SJCRH30 (cell line): ENCODE results near the gene ZNF354B. TPM values are rescaled to one million over a fixed set of nuclear protein-coding genes. Genes with fewer than 3 reads are reported as not detected.
A peak's percentile ranks its signal among the peaks of the same experiment; 100 is the strongest.
"Not testable (repeated sequence)": the region's sequence is repeated elsewhere in the genome, so short reads cannot be mapped to it uniquely, and the experiment has no call there.

ENCODE experiments used
- DNase-seq, 2 experiments: peaks; one replicate each; pipeline ENCODE4 v3.0.0-alpha.2; 2015 to 2020
- H3K27ac ChIP-seq: fragments of 250-450 bp; sonication (Bioruptor Pico); 2 replicates; pipeline ENCODE4 v1.5.1; 2020; ENCODE audit warnings: mild to moderate bottlenecking, moderate library complexity
- H3K27me3 ChIP-seq: fragments of 250-450 bp; sonication (Bioruptor Pico); 2 replicates; pipeline ENCODE4 v1.5.1; 2020; ENCODE audit warnings: mild to moderate bottlenecking, moderate library complexity
- H3K36me3 ChIP-seq: fragments of 250-450 bp; sonication (Bioruptor Pico); 2 replicates; pipeline ENCODE4 v1.5.1; 2020; ENCODE audit warnings: mild to moderate bottlenecking, moderate library complexity
- H3K4me1 ChIP-seq: fragments of 250-450 bp; sonication (Bioruptor Pico); 2 replicates; pipeline ENCODE4 v1.5.1; 2020; ENCODE audit warnings: mild to moderate bottlenecking, moderate library complexity
- H3K4me3 ChIP-seq: fragments of 250-450 bp; sonication (Bioruptor Pico); 2 replicates; pipeline ENCODE4 v1.5.1; 2020; ENCODE audit warnings: mild to moderate bottlenecking, moderate library complexity
- H3K9me3 ChIP-seq: fragments of 250-450 bp; sonication (Bioruptor Pico); replicated peaks from 2 replicates; pipeline ENCODE4 v1.5.1; 2020; ENCODE audit warnings: mild to moderate bottlenecking, moderate library complexity
- total RNA-seq: library from RNA; depleted of rRNA; stranded (reverse); fragments of >200 nt; shearing (Covaris generic); gene quantifications from 2 replicates; pipeline ENCODE4 v1.2.3, GENCODE V29; 2014; rRNA removed

ZNF354B gene
- total RNA-seq, result 14.0 and 16.9 TPM in 2 replicates

DNA sequence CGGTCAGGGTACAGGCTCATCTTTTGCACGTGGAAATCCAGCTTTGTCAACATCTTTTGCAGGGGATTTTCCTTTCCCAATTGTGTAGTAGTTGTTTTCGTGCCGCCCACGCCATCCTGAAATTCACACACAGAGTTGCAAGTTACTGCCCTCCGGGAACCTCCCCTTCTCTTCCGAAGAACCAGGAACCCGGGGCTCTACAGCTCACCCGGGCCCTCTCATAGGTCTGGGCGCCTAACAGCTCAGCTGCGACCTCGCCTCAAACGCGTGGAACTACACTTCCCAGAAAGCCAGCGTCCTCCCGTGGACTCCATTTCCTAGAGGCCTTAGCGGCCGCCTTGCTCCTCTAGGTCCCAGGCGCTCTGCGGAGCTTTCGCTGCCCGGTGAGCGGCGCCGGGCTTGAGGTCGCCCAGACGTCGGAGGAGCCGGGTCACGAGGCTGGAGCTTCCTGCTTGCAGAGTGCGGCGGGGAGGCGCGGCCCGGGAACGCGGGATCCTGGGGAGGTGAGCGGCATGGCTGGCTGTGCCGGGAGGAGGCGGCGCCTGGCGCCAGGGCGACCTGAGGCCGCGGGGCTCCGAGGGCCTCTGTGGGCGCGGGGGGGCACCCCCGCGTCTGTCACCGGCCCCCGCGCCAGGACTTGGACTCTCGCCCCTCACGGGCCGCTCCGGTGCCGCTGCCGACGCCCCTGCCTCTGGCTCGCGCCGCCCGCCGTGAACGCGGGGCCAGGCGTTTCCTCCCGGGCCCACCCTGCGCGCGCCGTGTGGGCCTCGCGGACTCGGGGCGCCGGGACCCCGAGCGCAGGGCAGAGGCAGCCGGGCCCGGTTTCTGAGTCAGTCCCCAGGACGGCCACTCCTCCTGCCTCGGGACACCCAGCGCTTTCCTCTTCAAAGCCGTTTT is at the start of gene ZNF354B:
ZNF354B (plus strand) TSS at position 329 of the 897 bp plus-strand sequence. CDS start 1,095 bp downstream, outside the sequence.
- 0 out of 2 replicates have a peak, but pooled peaks cover 5% of the 10 kb centered on the region for H3K4me1 ChIP-seq
- peak within 1 kb of the TSS; percentile 76 for H3K4me3 ChIP-seq
- H3K27me3 ChIP-seq, result no peaks in the 10 kb centered on the region
- DNase-seq, result peak; percentile 93 to 96
- peaks cover 35% of the 10 kb centered on the region for H3K36me3 ChIP-seq
- peaks cover 2% of the 10 kb centered on the region; the same call in 1 of the 2 replicates for H3K9me3 ChIP-seq
- H3K27ac ChIP-seq, result peak within 1 kb of the TSS; percentile 50

DNA sequence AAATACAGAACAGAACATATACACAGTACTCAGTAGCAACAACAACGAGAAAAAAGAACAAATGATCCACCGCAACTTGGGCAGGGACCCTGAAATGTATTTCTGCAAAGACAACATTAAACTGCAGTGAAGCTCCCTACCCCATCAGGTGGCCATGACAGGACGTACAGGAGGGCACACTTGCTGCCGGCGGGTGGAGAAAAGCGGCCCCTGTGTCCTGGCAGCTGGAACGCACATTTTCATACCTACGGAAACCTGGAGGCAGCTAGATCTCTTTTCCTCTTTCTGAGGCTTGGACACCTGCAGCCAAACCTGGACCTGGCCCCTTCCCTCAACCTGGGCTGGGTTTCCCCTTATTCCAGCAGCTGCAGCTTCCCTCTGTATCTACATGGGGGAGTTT is 42.2 kb upstream of the ZNF354B start:
- Histone ChIP-seq H3K27me3 (no peaks in the 10 kb centered on the region), H3K27ac (no peak overlapping the region)

DNA sequence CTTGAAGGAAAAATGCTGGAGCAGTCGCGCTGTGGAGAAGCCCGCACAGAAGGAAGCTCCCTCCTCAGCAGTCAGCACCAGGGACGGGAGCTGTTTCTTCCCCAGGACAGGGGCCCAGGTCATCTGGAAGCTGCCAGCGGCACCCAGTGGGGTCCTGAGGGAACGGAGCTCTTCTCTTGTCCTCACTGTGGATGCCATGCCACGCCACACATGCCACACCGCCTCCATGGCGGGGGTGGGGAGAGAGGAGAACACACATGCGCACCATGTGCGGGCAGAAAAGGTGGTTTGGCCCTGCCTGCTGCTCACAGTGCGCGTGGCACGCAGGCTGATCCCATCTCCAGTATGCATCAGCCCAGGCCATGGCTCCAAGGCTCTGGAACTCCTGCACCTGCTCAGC is 41.7 kb upstream of the ZNF354B start:
- Histone ChIP-seq H3K4me3 (no peak overlapping the region), H3K9me3 (no peaks in the 10 kb centered on the region), H3K27ac (no peak overlapping the region), H3K36me3 (no peaks in the 10 kb centered on the region), H3K27me3 (no peaks in the 10 kb centered on the region), H3K4me1 (no peaks in the 10 kb centered on the region)
- no peak for DNase-seq

More for the DNA sequence above, 42.2 kb upstream of the ZNF354B start:
- DNase-seq, result no peak
- H3K4me1 ChIP-seq, result no peaks in the 10 kb centered on the region
- H3K9me3 ChIP-seq, result no peaks in the 10 kb centered on the region
- no peaks in the 10 kb centered on the region for H3K36me3 ChIP-seq
- H3K4me3 ChIP-seq, result no peak overlapping the region

DNA sequence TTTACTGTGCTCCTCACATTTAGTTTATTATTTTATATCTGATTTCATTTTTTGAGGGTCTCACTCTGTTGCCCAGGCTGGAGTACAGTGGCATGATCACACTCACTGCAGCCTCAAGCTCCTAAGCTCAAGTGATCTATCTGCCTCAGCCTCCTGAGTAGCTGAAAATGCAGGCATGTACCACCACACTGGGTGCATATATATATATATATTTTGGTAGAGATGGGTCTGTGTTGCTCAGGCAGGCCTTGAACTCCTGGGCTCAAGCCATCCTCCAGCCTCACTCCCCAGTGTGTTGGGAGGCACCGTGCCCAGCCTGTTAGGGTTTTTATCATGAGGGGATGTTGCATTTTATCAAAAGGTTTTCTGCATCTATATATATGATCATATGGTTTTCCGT is 39.8 kb upstream of the ZNF354B start:
- H3K27me3 ChIP-seq, result no peaks in the 10 kb centered on the region
- no peak overlapping the region for H3K27ac ChIP-seq
- no peaks in the 10 kb centered on the region for H3K4me1 ChIP-seq
- no peaks in the 10 kb centered on the region for H3K36me3 ChIP-seq
- H3K9me3 ChIP-seq, result no peaks in the 10 kb centered on the region
- H3K4me3 ChIP-seq, result no peak overlapping the region
- DNase-seq, result no peak

DNA sequence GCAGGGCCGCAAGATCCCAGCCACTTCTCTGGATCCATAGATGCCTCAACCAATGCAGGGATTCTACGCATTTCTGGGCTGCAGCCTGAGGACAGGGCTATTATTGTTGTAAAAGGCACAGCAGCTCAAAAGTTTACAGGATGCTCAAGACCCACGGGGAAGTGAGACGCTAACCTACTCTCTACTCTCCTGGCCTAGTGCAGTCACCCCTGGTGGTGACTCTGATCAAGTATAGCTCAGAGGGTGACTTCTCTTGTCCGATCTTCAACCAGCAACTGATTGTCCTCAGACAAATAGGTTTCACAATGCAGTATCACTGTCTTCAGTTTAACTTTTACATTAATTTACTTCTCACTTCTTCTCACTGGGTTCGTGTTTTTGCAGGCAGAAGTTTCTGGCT is 34.3 kb upstream of the ZNF354B start:
- Histone ChIP-seq H3K9me3 (no peaks in the 10 kb centered on the region), H3K27me3 (no peaks in the 10 kb centered on the region), H3K27ac (no peak overlapping the region), H3K4me3 (no peak overlapping the region), H3K4me1 (no peaks in the 10 kb centered on the region), H3K36me3 (no peaks in the 10 kb centered on the region)
- no peak for DNase-seq

DNA sequence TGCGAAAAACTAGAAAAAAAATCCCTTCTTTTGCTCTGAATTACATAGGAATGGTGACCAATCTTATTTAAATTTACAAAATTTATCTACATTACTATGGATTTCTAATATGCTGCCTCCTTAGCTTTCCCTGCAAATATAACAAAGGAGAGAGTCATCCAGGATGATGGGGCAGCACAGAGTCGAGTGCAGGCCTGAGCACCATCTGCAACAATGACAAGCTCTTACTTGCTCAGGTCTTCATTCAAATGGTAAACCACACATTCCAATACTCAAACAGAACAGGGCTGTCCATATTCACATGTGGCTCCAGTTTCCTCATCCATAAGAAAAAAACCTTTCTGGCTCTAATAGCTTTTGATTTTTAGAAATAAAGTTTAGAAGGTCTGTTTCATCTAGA is 33.5 kb upstream of the ZNF354B start:
- H3K27me3 ChIP-seq, result no peaks in the 10 kb centered on the region
- H3K4me3 ChIP-seq, result no peak overlapping the region
- H3K9me3 ChIP-seq, result no peaks in the 10 kb centered on the region
- DNase-seq, result no peak
- H3K27ac ChIP-seq, result no peak overlapping the region
- no peaks in the 10 kb centered on the region for H3K36me3 ChIP-seq
- no peaks in the 10 kb centered on the region for H3K4me1 ChIP-seq

DNA sequence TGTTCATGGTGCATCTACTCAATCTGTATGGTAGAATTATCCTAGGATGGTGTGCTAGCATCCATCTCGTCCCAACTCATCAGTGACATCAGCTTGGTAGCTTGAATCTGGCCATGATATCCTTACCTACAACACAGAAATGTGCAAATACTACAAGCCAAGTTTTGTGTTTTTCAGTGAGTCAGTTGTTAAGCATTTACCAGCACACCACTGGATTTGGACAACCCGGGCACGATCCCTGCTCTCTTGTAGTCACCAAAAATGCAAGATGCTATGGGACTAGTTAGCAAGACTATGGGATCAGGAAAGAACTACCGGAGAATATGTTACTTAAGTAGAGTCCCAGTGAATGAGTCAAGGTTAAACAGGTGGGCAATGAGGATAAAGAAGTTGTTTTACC is 32.1 kb upstream of the ZNF354B start:
- no peaks in the 10 kb centered on the region for H3K27me3 ChIP-seq
- H3K9me3 ChIP-seq, result no peaks in the 10 kb centered on the region
- no peak for DNase-seq
- H3K4me1 ChIP-seq, result no peaks in the 10 kb centered on the region
- no peak overlapping the region for H3K4me3 ChIP-seq
- no peak overlapping the region for H3K27ac ChIP-seq
- no peaks in the 10 kb centered on the region for H3K36me3 ChIP-seq

DNA sequence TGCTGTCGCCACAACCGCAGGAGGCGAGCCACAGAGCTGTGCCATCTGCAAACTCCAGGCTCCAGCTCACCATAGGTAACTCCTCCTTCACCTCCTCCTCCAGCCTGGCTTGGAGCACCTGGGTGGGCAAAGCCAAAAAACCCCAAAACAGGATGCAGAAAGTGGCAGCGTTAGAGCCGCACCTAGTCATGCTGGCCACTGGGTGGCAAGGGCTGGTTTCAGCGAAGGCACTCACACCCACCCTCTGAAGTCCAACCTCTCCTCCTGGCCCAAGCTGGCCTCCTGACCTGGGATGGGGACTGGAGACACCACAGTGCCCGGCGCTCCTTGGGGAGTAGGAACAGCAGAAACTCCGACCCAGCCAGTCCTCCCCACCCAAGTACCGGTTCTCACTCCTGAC is 28.7 kb upstream of the ZNF354B start:
- H3K27me3 ChIP-seq, result no peaks in the 10 kb centered on the region
- DNase-seq, result no peak

DNA sequence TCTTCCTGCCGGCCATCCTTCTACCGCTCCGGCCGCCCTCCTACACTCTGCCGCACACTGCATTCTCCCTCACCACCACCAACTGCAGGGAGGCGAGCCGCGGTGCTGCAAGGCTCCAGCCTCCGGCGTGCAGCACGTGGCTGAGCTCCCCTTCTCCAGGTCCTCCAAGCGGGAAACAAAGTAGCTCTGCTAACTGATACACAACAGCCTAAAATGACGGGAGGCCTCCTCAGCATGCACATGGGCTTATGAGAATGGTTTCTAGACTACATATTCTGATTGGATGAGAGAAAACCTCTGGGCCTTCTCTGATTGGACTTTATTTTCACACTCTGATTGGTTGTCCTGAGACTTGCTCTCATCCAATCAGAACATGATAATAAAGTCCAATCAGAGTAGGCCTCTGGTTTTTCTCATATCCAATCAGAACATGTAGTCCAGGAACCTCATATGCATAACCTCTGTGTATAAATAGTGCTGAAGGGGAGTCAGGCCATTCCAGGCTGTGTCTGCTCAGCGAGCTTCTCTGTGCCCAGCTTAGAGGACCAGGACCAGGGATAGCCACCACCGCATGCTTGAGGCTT is 27.0 kb upstream of the ZNF354B start:
- DNase-seq, result peak; percentile 17 to 67
- no peak overlapping the region for H3K27ac ChIP-seq
- peak overlapping the region; percentile 55 for H3K4me3 ChIP-seq
- no peaks in the 10 kb centered on the region for H3K9me3 ChIP-seq
- no peaks in the 10 kb centered on the region for H3K4me1 ChIP-seq
- H3K36me3 ChIP-seq, result no peaks in the 10 kb centered on the region
- no peaks in the 10 kb centered on the region for H3K27me3 ChIP-seq

More for the DNA sequence above, 28.7 kb upstream of the ZNF354B start:
- no peaks in the 10 kb centered on the region for H3K36me3 ChIP-seq
- H3K27ac ChIP-seq, result no peak overlapping the region
- H3K4me3 ChIP-seq, result no peak overlapping the region
- H3K4me1 ChIP-seq, result no peaks in the 10 kb centered on the region
- no peaks in the 10 kb centered on the region for H3K9me3 ChIP-seq

DNA sequence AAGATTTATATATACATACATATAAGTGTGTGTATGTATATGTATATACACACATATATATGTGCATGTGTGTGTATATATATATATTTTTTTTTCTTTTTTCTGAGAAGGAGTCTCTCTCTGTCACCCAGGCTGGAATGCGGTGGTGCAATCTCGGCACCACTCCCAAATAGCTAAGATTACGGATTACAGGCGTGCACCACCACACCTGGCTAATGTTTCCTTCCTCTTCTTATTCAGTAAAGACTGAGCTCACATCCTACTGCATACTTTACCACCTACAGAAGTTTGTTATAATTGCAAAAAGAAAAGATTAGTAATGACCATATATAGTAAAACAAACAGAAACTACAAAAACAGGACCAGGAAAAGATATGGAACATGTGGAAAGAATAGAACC is 23.1 kb upstream of the ZNF354B start:
- H3K27ac ChIP-seq, result no peak overlapping the region
- DNase-seq, result no peak
- H3K27me3 ChIP-seq, result no peaks in the 10 kb centered on the region
- no peak overlapping the region for H3K4me3 ChIP-seq
- no peaks in the 10 kb centered on the region for H3K4me1 ChIP-seq
- H3K9me3 ChIP-seq, result no peaks in the 10 kb centered on the region
- no peaks in the 10 kb centered on the region for H3K36me3 ChIP-seq

DNA sequence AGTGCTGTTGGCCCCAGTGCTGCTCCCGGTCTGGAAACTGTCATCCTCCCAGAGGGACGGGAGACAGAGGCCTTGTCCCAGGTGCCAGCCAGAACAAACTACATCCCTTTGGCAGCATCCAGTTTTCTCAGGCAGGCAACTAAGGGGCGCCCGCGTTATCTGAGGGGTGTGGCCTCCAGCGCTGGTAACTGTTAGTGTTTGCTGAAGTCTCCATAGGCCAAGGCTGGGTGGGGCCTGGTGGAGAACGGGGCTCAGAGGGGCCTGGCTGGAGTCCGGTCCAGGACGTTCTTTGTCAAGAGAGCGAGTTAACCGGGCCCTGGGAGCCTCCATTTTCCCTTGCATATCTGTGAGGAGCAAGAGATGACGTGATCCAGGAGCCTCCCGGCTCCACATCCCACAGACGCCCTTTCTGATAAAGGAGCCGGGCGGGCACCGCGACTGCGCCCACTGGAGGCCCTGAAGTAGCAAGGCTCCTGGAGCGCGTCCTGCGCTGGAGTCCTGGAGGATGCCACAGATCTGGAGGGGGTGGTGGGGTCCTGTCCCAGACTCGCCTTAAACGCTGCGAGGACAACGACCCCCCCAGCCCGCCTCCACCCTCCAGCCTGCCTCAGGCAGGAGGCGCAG is 20.9 kb upstream of the ZNF354B start:
- not testable (repeated sequence) for H3K36me3 ChIP-seq, DNase-seq, H3K27me3 ChIP-seq, H3K27ac ChIP-seq, H3K4me3 ChIP-seq, H3K9me3 ChIP-seq, H3K4me1 ChIP-seq

DNA sequence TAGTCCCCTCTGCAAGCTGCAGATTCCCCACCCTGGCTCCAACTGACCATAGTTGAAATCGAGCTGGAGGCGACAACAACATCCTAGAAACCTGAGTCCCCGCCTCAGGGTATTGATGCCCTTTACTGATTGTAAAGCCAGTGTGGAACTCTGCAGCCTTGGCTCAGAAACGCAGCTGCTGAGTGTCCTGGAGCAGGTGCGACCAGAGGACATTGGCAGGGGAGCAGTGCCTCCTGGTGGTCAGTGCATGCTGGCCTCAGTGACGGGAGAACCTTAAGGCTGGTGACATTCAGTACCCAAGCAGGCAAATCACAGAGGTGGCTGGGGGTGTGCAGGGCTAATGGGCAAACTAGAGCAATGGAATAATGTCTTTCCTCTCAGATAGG is 20.4 kb upstream of the ZNF354B start:
- peak; percentile 56 to 76 for DNase-seq
- H3K4me3 ChIP-seq, result no peak overlapping the region
- no peaks in the 10 kb centered on the region for H3K36me3 ChIP-seq
- H3K27me3 ChIP-seq, result no peaks in the 10 kb centered on the region
- H3K27ac ChIP-seq, result no peak overlapping the region
- H3K4me1 ChIP-seq, result no peaks in the 10 kb centered on the region
- H3K9me3 ChIP-seq, result no peaks in the 10 kb centered on the region

DNA sequence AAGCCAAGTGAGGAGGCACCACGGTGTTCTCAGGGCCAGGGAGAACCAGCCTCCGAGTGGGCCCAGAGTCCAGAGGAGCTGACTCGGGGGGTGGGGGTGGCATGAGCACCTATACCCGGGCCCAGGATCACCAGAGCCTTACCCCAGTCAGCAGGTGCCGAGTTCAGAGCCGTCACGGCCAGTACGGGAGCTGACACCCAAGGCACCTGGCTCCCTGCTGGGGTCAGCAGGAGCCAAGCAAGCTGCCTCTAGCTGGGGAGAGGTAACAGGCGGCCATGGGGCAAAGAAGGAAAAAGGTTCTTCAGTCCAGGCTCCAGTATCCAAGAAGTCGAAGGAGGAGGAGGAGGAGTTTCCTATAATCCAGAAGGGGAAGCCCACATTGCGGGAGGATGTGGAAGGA is 19.4 kb upstream of the ZNF354B start:
- DNase-seq, H3K9me3 ChIP-seq, H3K27me3 ChIP-seq, H3K4me1 ChIP-seq, H3K36me3 ChIP-seq, H3K4me3 ChIP-seq, H3K27ac ChIP-seq: not testable (repeated sequence)

DNA sequence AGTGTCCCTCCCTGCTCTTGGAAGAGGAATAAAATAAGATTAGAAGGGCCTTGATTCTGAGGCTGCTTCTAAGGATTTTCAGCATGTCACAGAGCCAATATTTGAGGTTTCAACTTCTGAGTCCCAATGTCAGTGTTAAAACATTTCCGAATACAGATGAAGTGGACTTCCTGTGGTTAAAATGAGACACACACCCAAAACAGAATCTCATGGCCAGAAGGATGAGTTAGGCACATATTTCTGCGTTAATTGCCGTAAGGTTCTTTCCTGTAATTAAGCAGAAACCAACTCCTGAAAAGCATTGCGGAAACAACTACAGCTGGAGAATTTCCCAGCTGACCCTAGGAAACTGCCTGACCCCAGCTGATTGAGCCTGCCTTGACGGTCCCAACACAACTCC is 10.4 kb upstream of the ZNF354B start:
- Histone ChIP-seq H3K36me3 (no peaks in the 10 kb centered on the region), H3K4me1 (no peaks in the 10 kb centered on the region), H3K27ac (no peak overlapping the region), H3K9me3 (no peaks in the 10 kb centered on the region), H3K4me3 (no peak overlapping the region), H3K27me3 (no peaks in the 10 kb centered on the region)
- DNase-seq, result no peak

DNA sequence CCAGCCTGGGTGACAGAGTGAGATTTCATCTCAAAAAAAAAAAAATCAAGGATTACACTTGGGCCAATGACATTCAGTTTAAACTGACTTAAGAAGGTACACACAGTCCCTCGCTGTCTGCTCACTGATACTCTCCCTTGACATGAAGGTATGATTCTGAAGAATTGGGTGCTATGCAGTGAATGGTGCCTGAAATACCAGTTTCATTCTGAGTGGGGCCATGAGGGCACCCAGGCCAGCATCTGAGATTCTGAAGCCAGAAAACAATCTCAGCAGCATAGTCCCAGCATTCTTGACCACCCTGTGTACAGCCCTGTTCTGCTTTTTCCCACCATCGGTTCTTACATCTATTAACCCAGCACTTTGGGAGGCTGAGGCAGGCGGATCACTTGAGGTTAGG is 7.8 kb upstream of the ZNF354B start:
- Histone ChIP-seq H3K4me1 (no peaks in the 10 kb centered on the region), H3K9me3 (no peaks in the 10 kb centered on the region), H3K27ac (no peak overlapping the region), H3K36me3 (no peaks in the 10 kb centered on the region), H3K27me3 (no peaks in the 10 kb centered on the region), H3K4me3 (no peak overlapping the region)
- DNase-seq, result no peak
